ENCODE data around the gene GLYR1. TPM values are rescaled to one million over a fixed set of nuclear protein-coding genes. Genes with fewer than 3 reads are reported as not detected.

The GLYR1 gene
- total RNA-seq, 1 experiment from 2014 or later: 67.3 TPM

DNA sequence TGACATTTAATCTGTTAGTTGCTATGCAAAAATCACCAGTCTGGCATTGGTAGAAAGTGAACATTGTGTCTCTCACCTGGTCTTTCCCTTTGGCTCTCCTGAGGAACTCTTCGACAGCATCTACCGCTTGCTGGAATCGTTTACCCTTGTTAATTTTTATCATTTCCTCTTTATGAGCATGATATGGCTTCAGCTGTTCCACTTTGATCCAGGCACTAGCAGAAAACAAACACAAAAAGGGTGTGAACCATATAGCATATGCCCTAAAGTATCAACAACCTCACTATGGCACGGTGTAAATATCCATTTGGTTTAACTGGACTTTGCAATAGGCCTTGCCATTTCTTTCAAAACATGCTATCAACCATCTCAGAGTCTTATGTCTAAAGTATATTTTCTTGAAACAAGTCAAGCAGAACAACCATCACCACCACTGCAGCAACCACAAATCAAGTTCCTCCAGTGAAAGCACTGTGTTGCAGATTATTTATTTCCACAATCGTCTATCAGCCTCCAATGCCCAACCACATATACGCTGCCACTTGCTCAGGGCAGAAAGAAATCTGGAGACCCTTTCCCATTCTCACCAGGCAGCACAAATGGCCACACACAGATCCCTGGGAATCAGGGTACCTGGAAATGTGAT is 14.3 kb downstream of the GLYR1 start:
- TF ChIP-seq, protein P1, sequence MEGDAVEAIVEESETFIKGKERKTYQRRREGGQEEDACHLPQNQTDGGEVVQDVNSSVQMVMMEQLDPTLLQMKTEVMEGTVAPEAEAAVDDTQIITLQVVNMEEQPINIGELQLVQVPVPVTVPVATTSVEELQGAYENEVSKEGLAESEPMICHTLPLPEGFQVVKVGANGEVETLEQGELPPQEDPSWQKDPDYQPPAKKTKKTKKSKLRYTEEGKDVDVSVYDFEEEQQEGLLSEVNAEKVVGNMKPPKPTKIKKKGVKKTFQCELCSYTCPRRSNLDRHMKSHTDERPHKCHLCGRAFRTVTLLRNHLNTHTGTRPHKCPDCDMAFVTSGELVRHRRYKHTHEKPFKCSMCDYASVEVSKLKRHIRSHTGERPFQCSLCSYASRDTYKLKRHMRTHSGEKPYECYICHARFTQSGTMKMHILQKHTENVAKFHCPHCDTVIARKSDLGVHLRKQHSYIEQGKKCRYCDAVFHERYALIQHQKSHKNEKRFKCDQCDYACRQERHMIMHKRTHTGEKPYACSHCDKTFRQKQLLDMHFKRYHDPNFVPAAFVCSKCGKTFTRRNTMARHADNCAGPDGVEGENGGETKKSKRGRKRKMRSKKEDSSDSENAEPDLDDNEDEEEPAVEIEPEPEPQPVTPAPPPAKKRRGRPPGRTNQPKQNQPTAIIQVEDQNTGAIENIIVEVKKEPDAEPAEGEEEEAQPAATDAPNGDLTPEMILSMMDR (IDR thresholded peaks at IDR 0.05; ENCODE audit: unreplicated experiment): no peak
- Mint-ChIP-seq H3K9me3 (ENCODE audit: unreplicated experiment) (no peaks in the 10 kb centered on the region), H3K36me3 (ENCODE audit: insufficient read depth, unreplicated experiment) (peaks cover 85% of the 10 kb centered on the region), H3K4me1 (ENCODE audit: insufficient read depth, unreplicated experiment) (no peaks in the 10 kb centered on the region), H3K4me3 (ENCODE audit: unreplicated experiment) (no peak overlapping the region), H3K27me3 (ENCODE audit: insufficient read depth, unreplicated experiment) (no peaks in the 10 kb centered on the region), H3K27ac (ENCODE audit: low read depth, unreplicated experiment) (no peak overlapping the region)
- ChIA-PET CTCF (no interaction called here), POLR2A (interaction anchor here (0.6 to 1.2 kb wide), 3 partner anchors 13 to 114 kb away, joined by 3 read pairs; no protein-coding TSS in a partner anchor)
- BruUV-seq (replicated peaks): no TSS peak
- no peak for DNase-seq (ENCODE audit: unreplicated experiment)
- intact Hi-C loops (cut with micrococcal nuclease): no loop called here

- Mint-ChIP-seq H3K9me3 (ENCODE audit: unreplicated experiment) (no peaks in the 10 kb centered on the region), H3K27ac (ENCODE audit: low read depth, unreplicated experiment) (no peak overlapping the region), H3K4me3 (ENCODE audit: unreplicated experiment) (no peak overlapping the region), H3K4me1 (ENCODE audit: insufficient read depth, unreplicated experiment) (no peaks in the 10 kb centered on the region), H3K27me3 (ENCODE audit: insufficient read depth, unreplicated experiment) (no peaks in the 10 kb centered on the region), H3K36me3 (ENCODE audit: insufficient read depth, unreplicated experiment) (peaks cover 85% of the 10 kb centered on the region)
- POLR2A ChIA-PET: no interaction called here
- intact Hi-C loops (cut with micrococcal nuclease): no loop called here
- TF ChIP-seq, protein P1 (IDR thresholded peaks at IDR 0.05; ENCODE audit: unreplicated experiment): no peak
- no peak for DNase-seq (ENCODE audit: unreplicated experiment)
- CTCF ChIA-PET: interaction anchor here (0.6 to 0.7 kb wide), 2 partner anchors 21 to 27 kb away, joined by 3 to 5 read pairs; no protein-coding TSS in a partner anchor
- BruUV-seq (replicated peaks): no TSS peak
Observed at GRCh38 chr16:4831616-4832015, 15.5 kb downstream of the GLYR1 start.

GRCh38 chr16:4830408-4830807 is 16.7 kb downstream of the GLYR1 start:
- no peak for DNase-seq (ENCODE audit: unreplicated experiment)
- peak overlapping the region; percentile 4 for H3K27ac Mint-ChIP-seq (ENCODE audit: low read depth, unreplicated experiment)
- no peaks in the 10 kb centered on the region for H3K4me1 Mint-ChIP-seq (ENCODE audit: insufficient read depth, unreplicated experiment)
- TF ChIP-seq, protein P1 (IDR thresholded peaks at IDR 0.05; ENCODE audit: unreplicated experiment): no peak
- no peak overlapping the region for H3K4me3 Mint-ChIP-seq (ENCODE audit: unreplicated experiment)
- H3K36me3 Mint-ChIP-seq (ENCODE audit: insufficient read depth, unreplicated experiment): peaks cover 85% of the 10 kb centered on the region
- ChIA-PET CTCF (no interaction called here), POLR2A (no interaction called here)
- H3K27me3 Mint-ChIP-seq (ENCODE audit: insufficient read depth, unreplicated experiment): no peaks in the 10 kb centered on the region
- no TSS peak for BruUV-seq (replicated peaks)
- intact Hi-C loops (cut with micrococcal nuclease): no loop called here
- no peaks in the 10 kb centered on the region for H3K9me3 Mint-ChIP-seq (ENCODE audit: unreplicated experiment)

DNA sequence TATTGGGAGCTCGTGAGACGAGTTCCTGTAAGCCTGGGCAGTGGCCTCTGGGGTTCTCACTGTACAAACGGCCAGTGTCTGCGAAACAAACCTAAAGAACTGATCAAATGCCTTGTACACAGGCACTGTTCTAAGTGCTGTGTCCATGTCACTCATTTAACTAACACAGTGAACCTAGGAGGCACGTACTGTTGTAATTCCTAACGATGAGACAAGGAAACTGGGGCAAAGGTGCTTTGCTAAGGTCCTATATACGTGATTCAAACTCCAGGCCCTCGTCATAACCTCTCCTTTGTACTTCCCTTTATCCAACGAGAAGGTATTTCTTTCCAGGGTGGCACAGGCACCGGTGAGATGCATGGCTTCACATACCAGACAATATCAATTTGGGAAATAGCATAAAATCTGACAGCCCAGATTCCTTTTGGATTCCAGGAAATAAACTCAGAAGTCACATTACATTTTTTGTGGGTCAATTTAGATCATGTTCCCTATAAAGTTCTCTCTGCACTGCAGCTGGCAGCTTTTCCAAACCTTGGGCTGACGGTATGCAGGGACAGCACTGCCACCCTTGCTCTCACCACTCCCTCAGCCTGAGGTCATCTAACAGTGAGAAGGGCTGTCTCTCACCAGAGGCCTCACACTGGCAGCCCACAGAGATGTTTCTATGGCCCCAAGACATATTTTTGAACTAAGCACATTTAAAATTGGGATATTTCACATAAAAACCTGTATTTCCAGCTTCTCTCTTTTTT is 18.3 kb downstream of the GLYR1 start:
- TF ChIP-seq, protein P1 (IDR thresholded peaks at IDR 0.05; ENCODE audit: unreplicated experiment): no peak
- ChIA-PET POLR2A (interaction anchor here (0.7 kb wide), 1 partner anchor 342 kb away, joined by 3 read pairs; no protein-coding TSS in a partner anchor), CTCF (interaction anchor here (0.6 kb wide), 2 partner anchors 9 to 204 kb away, joined by 4 to 7 read pairs; no protein-coding TSS in a partner anchor)
- Mint-ChIP-seq H3K9me3 (ENCODE audit: unreplicated experiment) (no peaks in the 10 kb centered on the region), H3K36me3 (ENCODE audit: insufficient read depth, unreplicated experiment) (peaks cover 88% of the 10 kb centered on the region), H3K4me1 (ENCODE audit: insufficient read depth, unreplicated experiment) (no peaks in the 10 kb centered on the region), H3K27me3 (ENCODE audit: insufficient read depth, unreplicated experiment) (no peaks in the 10 kb centered on the region), H3K4me3 (ENCODE audit: unreplicated experiment) (no peak overlapping the region), H3K27ac (ENCODE audit: low read depth, unreplicated experiment) (no peak overlapping the region)
- no peak for DNase-seq (ENCODE audit: unreplicated experiment)
- intact Hi-C loops (cut with micrococcal nuclease): no loop called here
- no TSS peak for BruUV-seq (replicated peaks)

All from MCF 10A (cell line).